22Rv1 (cell line): ENCODE measurements around the gene GLT8D1.

Experiments used
- ZFX ChIP-seq: fragments of 450-650 bp; IDR thresholded peaks from 2 replicates; pipeline ENCODE4 v1.6.1; 2017; ENCODE audit warnings: antibody characterized with exemption, borderline replicate concordance
- TF ChIP-seq, protein P1 (sequence below): fragments of 450-650 bp; IDR thresholded peaks from 2 replicates; pipeline ENCODE4 v1.5.1; 2017; ENCODE audit warnings: mild to moderate bottlenecking

DNA sequence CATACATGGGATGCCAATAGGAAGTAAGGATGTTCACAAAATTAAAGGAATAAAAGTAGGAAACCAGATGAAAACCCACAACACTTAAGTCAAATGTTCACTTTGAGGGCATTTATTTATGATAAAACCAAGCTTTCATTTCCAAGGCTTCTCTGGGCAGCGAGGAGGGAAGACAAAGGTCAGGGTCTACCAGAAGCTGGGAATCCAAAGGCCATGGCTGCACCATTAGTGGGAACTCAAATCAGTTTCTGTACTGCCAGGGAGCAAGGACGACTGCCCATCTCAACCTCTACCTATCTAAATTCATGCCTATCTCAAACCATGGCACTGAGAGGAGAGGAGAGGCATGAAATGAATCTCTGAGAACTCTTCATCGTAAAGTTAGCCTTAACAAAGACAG lies 42.5 kb downstream of the GLT8D1 start:
- TF ChIP-seq, protein P1, sequence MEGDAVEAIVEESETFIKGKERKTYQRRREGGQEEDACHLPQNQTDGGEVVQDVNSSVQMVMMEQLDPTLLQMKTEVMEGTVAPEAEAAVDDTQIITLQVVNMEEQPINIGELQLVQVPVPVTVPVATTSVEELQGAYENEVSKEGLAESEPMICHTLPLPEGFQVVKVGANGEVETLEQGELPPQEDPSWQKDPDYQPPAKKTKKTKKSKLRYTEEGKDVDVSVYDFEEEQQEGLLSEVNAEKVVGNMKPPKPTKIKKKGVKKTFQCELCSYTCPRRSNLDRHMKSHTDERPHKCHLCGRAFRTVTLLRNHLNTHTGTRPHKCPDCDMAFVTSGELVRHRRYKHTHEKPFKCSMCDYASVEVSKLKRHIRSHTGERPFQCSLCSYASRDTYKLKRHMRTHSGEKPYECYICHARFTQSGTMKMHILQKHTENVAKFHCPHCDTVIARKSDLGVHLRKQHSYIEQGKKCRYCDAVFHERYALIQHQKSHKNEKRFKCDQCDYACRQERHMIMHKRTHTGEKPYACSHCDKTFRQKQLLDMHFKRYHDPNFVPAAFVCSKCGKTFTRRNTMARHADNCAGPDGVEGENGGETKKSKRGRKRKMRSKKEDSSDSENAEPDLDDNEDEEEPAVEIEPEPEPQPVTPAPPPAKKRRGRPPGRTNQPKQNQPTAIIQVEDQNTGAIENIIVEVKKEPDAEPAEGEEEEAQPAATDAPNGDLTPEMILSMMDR = no peak
- no peak for TF ChIP-seq ZFX
